GM12873 (cell line): ENCODE measurements around the gene RBM34.

Source experiments
- CTCF ChIP-seq: IDR thresholded peaks from 2 replicates; pipeline ENCODE4 v1.5.1; 2012; ENCODE audit warnings: low read depth, mild to moderate bottlenecking, moderate library complexity, low read length, control low read depth; ENCODE audit not compliant: insufficient read depth; ENCODE audit errors: missing control alignments

Gene RBM34

GRCh38 chr1:235160383-235160956 lies 580 bp downstream of the RBM34 start:
- TF ChIP-seq CTCF: no peak

- no peak for TF ChIP-seq CTCF
Measured at GRCh38 chr1:235158680-235159079, 2.4 kb downstream of the RBM34 start.

GRCh38 chr1:235157150-235157549 lies 3.9 kb downstream of the RBM34 start:
- TF ChIP-seq CTCF: no peak

- no peak for TF ChIP-seq CTCF
Measured at GRCh38 chr1:235156740-235157139, 4.3 kb downstream of the RBM34 start.

GRCh38 chr1:235156265-235156664 lies 4.8 kb downstream of the RBM34 start:
- no peak for TF ChIP-seq CTCF

GRCh38 chr1:235152235-235152634 lies 8.8 kb downstream of the RBM34 start:
- TF ChIP-seq CTCF: no peak

- TF ChIP-seq CTCF: no peak
Measured at GRCh38 chr1:235151033-235151432, 10.0 kb downstream of the RBM34 start.
